GM18511 (cell line): ENCODE data around the gene ANGPTL5.
"Not testable (repeated sequence)": the region's sequence is repeated elsewhere in the genome, so short reads cannot be mapped to it uniquely, and the experiment has no call there.

ENCODE experiments used
- ATAC-seq: cut with Tn5 transposase; IDR thresholded peaks from one replicate; pipeline ENCODE4 v1.9.1; 2021; ENCODE audit warnings: mild to moderate bottlenecking, moderate library complexity; ENCODE audit not compliant: unreplicated experiment

ANGPTL5 gene

GRCh38 chr11:101916422-101916821, at the start of gene ANGPTL5:
ANGPTL5 (minus strand) TSS chr11:101916522; CDS start chr11:101907909, 8,613 bp downstream.
- no peak for ATAC-seq

DNA sequence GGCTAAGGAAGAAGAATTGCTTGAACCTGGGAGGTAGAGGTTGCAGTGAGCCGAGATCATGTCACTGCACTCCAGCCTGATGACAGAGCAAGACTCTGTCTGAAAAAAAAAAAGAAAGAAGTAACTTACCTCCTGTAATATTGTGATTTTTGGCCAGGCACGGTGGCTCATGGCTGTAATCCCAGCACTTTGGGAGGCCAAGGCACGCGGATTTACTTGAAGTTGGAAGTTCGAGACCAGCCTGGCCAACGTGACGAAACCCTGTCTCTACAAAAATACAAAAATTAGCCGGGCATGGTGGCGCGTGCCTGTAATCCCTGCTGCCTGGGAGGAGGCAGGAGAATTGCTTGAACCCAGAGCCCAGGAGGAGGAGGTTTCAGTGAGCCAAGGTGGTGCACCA, 47.9 kb upstream of the ANGPTL5 start:
- ATAC-seq: not testable (repeated sequence)

- ATAC-seq: no peak
These were observed 43.9 kb upstream of the ANGPTL5 start for GRCh38 chr11:101960231-101960630.

GRCh38 chr11:101955701-101956100, 39.4 kb upstream of the ANGPTL5 start:
- no peak for ATAC-seq

DNA sequence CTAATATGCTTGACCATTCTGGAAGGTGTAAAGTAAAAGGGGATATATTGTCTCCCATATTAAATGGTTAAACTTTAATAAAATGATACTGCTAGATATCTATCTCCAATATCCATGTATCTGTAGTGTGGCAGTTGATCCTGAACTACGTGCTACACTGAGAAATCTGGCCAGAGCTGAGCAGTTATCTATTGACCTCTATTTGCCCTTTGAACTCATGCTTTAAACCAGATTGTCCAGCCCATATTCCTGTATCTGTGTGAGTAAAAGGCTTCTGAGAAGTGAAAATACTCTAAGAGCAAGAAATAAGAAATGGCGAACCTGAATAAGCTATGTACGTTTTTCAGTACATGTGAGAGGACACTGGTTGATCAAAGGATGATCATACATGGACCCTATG, 39.0 kb upstream of the ANGPTL5 start:
- ATAC-seq: no peak

DNA sequence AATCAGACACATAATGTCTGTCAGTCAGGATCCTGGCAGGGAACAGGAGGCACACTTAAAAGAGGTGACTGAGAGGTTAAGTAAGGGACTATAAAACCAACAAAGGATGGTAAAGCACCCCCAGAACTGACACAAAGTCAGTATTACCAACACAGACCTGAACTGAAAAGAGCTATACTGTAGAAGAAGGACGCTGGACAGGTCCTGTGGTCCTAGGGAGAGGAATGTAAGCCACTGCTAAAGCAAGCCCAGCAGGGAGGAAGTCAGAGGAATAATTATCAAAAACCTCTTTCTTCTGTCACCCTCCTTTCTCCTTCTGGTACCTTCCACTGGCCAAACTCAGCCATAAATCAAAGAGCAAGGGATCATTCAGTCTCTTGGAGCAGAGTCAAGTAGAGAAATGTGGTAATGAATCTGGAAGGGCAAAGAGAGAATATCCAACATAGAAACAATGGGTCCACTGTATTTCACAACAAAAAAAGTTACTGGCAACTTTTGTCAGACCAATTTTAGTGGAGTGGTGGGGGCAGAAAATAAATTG, 33.4 kb upstream of the ANGPTL5 start:
- ATAC-seq: no peak

DNA sequence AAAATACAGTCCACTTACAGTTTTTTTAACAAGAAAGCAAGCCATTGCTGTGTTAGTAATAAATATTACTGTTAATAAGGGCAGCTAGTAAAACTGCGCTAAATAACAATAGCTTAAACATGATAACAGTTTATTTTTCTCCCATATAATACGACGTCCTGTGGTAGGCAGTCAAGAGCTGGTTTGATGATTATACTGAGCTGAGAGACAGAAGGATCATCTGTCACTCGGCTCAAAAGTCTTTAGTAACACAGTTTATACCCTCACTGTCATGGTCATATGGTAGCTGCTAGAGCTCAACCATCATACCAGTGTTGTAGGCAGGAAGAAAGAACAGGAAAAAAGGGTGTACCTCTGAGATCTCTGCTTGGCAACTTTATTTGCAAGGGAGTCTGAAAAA, 29.1 kb upstream of the ANGPTL5 start:
- no peak for ATAC-seq

DNA sequence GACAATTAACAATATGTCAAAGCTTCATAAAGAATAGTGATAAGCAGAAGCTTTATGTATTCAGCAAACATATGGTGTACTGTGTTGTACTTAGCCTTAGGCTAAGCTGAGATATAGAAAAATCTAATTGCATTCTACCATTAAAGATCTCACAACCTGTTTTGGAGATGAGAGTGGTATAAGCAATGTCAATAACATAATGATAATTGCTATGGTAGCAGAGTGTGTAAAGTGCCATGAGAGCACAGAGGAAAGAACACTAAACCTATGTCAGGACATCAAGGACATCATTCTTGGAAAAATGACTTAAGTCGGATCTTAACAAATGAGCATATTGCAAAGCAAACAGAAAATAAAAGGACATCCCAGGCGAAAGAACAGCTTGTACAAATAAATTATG, 28.6 kb upstream of the ANGPTL5 start:
- no peak for ATAC-seq

DNA sequence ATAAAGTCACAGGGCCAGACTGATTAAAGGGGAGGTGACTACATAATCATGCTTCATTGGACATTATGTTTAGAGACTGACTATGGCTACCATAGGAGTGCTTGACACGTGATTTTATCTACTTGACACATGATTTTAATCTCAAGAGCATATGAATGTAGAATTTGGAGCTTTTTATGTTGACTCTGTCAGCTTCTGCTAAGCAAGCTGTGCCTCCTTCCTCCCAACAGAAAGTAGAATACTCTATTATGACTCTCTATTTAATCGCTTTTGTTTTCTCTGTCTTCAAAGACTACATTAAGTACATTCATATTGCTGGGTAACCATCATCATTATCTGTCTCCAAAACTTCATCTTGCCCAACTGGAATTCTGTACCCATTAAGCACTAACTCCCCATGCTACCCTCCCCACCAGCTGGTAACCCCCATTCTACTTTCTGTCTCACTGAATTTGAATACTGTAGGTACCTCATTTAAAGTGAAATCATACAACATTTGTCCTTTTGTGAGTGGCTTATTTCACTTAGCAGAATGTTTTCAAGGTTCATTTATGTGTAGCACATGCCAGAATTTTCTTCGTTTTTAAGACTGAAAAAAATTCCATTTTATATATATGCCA, 24.7 kb upstream of the ANGPTL5 start:
- no peak for ATAC-seq

- no peak for ATAC-seq
These were observed 15.4 kb upstream of the ANGPTL5 start for GRCh38 chr11:101931692-101932091.

- no peak for ATAC-seq
These were observed 13.1 kb upstream of the ANGPTL5 start for GRCh38 chr11:101929294-101929915.

DNA sequence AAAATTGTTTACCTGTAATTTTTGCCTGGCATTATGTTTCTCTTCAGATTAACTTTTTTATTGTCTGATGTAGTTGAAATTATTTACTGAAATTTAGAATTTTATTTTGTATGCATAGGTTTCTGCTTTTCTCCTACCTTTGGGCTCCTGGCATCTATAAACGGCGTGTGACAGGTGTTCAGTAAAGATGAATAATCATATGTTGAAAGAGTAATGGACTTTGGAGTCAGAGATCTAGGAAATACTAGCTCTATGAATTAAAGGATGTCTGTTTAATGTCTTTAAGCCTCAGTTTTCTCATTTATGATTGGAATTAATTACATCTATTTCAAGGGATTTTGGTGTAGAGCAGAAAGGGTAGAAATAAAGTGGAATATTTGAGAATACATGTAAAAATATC, 7.2 kb upstream of the ANGPTL5 start:
- ATAC-seq: no peak

DNA sequence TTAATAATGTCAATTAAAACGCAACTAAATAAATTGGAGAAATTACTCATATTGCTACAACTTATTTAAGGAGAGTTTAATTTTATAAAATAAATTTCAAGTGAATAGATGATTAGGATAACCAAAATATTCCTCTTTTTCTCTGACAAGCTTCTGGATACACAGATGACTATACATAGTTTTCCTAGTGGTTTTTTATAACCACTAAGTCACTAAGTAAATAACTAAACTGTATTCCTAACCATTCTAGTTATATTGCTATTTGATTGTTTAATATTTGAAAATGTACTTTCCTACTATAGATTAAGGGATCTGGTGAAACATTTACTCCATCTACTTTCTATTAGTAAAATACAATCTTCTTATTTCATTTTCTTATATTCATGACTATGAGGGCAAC, 4.7 kb upstream of the ANGPTL5 start:
- ATAC-seq: no peak

- no peak for ATAC-seq
These were observed 904 bp upstream of the ANGPTL5 start for GRCh38 chr11:101917226-101917625.

DNA sequence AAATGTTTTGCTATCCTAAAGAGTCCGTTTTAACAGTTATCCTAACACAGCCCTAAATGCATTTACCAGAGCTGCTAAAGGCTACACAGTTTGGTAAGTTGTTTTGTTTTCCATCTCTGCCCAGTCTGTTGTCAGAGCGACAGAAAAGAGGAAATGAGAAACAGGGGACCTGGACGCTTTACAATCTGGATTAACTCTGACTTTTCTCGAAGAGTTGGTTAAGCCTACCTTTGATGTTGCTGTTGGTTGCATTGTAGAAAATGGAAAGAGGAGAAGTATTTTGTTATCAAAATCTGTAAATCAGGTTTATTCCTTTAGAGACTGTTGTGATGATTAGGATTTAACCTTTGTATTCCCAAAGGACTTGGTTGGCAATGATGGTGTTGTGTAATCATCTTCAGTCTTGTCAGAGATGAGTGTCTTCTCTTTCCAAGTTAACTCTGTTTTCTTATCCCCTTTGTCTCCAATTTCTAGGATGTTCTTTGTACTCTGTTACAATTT, 481 bp downstream of the ANGPTL5 start:
- peak; percentile 44 for ATAC-seq

DNA sequence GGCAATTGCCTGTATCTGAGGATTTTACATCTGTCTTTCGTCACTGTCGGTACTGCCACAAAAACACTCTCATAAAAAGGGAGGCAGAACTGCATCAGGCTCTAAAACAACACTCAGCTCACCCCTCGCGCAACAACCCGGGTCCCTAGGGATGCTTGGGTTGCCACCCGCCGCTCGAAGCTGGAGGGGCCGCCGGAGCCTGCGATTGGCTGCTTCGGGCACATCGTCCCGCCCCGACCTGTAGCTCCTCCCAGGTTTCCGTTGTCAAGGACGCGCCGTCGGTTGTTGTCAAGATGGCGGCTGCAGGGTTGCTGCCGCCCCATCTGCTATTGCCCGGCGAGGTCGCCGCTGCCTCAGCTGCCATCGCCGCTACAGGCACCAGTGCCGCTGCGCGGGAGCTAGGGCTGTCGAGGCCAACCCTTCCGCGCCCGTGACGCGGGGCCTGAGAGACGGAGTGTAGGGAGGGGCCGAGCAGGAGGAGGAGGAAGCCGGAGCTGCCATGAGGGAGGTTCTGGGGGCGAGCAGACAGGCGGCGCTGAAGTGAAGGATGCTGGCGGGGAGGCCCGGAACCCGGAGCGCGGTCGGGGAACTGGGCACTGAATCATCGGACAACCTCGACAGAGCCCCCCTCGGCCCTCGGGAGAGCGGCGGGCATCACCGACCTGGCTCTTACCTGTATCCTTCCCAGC, 1.4 kb downstream of the ANGPTL5 start, which contains the start of gene CEP126:
TSS of gene CEP126 (plus strand) at position 273 of the 689 bp plus-strand sequence. CDS start at position 548, 275 bp downstream.
- ATAC-seq: peak; percentile 99

DNA sequence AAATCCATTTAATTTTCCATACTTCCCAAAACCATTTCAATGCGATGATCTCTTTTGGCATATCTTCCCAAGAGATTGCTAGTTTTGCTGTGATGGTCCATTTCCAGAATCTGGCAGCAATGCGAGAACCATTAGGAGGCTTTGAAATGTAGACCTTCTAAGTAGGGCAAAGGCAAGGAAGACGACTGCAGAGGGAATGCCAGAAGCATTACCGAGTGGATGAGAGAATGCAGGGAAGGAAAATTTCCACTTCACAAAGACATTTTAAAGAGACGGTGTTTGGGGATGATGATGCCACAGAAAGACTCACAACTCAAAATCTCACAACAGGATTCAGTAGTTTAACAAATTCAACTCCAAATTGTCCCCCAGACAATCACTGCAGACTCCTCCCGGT, 2.0 kb downstream of the ANGPTL5 start:
- ATAC-seq: no peak

DNA sequence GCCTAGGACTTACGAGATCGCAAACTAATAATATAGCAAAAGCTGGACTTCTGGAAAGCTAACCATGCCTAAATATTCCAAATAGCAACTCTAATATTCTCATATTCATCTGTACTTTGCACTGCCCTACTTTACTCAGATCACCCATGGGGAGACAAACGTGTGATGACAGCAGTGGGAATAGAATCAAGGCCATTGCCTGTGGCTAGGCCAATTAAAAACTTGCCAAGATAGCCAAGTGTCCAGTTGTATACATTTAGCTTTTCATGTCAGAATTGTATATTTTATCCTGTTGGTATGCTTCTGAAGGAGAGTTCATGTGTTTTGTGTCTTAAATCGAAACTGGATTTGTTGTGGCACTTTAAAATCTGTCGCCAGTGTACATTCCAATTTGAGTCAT, 2.7 kb downstream of the ANGPTL5 start:
- ATAC-seq: no peak

DNA sequence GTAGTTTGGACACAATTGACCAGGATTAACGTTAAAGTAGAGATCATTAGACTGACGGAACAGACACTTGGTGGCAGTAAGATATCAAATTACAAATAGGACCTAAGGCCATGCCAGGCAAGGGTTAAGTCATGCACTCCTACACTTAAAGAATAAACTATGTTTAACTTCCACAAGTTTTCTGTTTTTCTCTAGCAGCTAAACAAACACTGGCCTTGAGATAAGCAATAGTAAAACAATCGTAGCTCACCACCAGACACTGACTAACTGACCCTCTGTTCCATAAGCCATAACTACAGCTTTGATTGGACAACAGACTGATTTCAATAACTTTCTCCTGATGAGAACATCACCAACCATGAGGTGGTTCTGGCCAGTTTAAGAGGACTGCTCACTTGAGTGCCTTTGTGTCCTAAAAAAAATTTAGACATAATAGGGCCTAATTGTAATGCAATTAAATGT, 3.5 kb downstream of the ANGPTL5 start:
- no peak for ATAC-seq

DNA sequence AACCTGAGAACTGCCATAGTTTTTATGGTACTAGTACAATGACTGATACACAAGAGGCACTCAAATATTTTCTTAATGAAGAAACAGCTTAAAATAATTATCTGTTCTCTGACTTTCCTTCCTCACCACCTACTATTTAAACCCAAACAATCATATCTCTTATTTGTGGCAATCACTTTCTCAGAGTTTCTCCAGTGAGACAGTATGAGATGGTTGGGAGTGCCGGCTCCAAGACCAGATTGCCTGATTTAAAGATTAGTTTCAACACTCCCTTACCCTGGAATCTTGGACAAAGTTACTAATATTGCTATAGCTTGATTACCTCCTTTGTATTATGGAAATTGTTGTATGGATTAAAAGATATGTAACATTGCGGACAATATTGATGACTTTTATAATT, 7.2 kb downstream of the ANGPTL5 start:
- no peak for ATAC-seq

DNA sequence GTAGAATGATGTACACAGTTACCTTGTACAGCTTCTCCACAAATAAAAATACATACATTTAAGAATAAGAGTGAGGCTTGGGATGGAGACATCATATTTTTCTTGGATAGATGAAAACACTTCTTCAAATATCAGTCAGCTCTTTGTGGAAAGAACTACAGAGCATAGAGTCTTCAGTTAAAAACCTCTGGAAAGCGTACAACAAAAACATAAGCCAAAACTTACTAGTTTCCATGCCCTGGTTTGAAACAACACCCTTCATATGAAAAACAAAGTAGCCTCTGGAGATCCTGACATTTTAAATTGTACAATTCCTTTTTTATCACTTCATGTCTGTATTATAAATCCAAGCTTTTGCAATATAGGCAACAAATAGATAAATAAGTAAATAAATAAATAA, 8.5 kb downstream of the ANGPTL5 start:
- ATAC-seq: no peak

- no peak for ATAC-seq
These were observed 21.8 kb downstream of the ANGPTL5 start for GRCh38 chr11:101894505-101894904.
